Pulmonary artery endothelial cell (primary cell): Measurements from ENCODE around the gene LRP1. TPM values are rescaled to one million over a fixed set of nuclear protein-coding genes. Genes with fewer than 3 reads are reported as not detected.

Experiments
- DNase-seq: peaks from one replicate; pipeline ENCODE4 v3.0.0-alpha.2; 2011; ENCODE audit warnings: low read depth, low spot score
- total RNA-seq: library from RNA; depleted of rRNA; stranded (reverse); fragments of >200 nt; gene quantifications from 2 replicates; pipeline ENCODE4 v1.2.3, GENCODE V29; 2014

Gene LRP1
- total RNA-seq, 1 donor from 2014 or later: 4.6 TPM

- no peak for DNase-seq
Observed at GRCh38 chr12:57134949-57135348, 6.7 kb downstream of the LRP1 start.

GRCh38 chr12:57135527-57136326 lies 7.4 kb downstream of the LRP1 start:
- no peak for DNase-seq

DNA sequence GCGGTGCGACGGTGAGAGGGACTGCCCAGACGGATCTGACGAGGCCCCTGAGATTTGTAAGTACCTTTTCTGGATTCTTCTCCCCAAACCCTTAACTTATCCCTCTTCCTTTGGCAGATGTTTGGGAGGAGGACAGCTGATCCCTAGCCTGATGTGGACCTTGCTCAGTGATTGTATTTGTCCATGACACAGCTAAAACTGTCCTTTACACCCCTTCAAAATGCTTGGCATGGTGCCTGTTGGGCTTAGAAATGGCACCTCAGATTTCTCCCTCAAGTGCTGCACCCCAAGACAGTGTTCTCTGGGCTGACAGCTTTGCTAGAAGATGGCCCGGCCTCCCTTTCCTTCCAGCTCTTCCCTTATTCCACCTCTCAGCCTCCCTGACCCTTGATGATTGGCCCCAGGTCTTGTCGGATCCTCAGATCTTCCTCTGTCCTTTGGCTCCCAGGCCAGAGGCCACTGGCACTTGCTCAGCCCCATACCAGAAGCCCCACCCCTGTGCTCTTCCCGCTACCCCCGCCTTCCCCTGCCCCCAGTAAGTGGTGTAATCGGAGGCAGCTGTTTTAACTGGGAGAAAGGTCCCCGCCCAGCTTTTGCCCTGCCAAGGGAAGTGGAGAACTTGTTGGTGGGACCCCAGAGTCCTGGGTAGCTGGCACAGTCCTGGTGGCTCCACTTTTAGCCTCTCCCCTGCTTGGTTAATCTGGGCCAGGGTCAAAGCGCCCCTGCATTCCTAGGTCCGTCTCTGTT lies 10.4 kb downstream of the LRP1 start:
- DNase-seq: no peak

- no peak for DNase-seq
Observed at GRCh38 chr12:57139796-57140649, 11.7 kb downstream of the LRP1 start.

DNA sequence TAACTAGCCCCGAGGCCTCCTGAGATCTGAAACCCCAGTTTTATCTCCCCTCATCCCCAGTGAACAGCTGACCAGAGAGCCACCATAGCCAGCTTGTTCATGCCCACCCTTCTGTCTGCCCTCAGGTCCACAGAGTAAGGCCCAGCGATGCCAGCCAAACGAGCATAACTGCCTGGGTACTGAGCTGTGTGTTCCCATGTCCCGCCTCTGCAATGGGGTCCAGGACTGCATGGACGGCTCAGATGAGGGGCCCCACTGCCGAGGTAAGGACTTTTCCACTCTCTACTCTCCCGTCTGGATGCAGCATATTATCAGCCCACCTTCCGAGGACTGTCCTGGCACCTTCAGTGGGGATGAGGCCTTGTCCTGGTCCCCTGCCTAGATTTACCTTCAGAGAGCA lies 13.0 kb downstream of the LRP1 start:
- DNase-seq: no peak

DNA sequence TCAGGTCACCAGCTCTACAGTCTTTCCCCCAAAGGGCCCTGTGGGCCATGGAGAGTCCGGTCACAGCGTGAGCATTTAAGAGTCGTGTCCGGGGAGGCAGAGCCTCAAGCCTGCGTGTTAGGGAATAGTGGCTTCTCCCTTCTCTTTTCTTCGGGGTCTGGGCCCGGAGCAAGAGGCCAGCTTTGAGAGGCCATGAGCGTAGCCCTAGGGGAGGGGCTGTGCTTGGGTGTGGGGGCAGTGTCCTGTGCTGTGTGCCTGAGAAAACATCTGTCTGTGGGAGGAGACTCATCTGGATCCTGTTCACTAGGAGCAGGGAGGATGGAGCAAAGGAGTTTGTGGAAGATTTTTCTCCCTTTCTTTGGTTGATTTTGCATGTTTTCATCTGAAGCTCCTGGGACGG lies 13.8 kb downstream of the LRP1 start:
- DNase-seq: no peak

DNA sequence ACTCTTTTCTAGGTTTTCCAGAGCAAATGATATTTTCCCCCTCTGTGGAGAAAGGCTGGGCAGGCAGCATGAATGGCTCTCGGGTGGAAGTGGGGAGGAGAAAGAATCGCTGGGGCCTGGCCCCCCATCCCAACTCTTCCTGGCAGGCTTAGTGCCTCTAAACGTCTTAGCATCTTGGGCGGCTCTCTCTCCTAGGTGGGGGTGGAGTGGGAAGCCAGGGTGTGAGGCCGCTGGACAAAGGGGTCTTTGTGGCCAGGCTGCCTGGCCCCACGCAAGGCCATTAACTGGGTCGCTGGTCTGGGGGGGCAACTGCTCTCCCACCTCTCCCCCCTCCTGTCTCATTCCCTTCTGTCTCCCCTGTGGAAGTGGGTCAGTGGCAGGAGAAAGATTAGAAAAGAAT lies 14.4 kb downstream of the LRP1 start:
- DNase-seq: no peak

GRCh38 chr12:57143454-57143853 lies 15.2 kb downstream of the LRP1 start:
- DNase-seq: no peak

GRCh38 chr12:57145460-57146059 lies 17.3 kb downstream of the LRP1 start:
- no peak for DNase-seq

- no peak for DNase-seq
Observed at GRCh38 chr12:57146092-57146491, 17.8 kb downstream of the LRP1 start.

GRCh38 chr12:57146961-57147944 lies 19.0 kb downstream of the LRP1 start, which contains the start of gene LRP1-AS:
TSS of gene LRP1-AS (minus strand) at chr12:57147619.
- no peak for DNase-seq

GRCh38 chr12:57148469-57149244 lies 20.4 kb downstream of the LRP1 start:
- no peak for DNase-seq

- DNase-seq: no peak
Observed at GRCh38 chr12:57149245-57149900, 21.1 kb downstream of the LRP1 start.

- no peak for DNase-seq
Observed at GRCh38 chr12:57150400-57151000, 22.2 kb downstream of the LRP1 start.

DNA sequence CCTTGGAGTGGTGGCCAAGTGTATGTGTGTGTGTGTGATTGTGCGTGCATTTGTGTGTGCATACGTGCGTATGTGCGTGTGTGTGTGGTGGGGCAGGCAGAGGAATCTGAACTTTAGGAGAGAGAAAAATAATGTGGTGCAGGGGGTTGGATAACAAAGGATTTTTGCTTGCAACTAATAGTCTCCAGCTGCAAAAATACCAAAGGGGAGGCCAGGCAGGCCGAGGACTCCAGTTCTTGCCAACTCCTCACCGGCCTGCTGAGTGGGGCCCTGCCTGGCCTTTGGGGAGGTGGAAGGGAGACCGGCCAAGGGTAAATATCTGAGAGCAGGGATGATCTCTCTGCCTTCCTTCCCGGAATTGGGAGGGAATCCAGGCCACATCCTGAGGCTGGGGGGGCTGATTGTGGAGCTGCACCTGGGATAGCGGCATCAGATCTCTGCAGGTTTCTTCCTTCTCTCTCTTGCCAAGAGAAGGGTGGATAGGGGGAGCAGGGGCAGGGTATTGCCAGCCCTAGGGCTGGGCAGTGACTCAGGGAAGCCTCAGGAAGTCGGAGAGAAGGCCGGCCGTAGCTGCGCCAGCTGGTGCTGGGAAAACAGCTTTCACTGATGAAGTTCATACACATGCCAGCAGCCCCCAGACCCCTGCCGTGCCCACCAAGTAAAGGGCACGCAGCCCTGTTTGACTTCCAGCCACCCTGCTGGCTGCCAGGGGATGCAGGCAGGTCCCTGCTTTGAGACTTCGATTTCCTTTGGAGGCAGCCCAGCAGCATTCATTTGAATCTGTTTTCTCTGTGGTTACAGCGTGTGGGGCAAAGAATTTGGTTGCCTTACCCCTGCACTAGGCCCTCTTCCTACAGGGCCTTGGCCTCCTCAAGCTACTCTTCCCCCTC lies 23.7 kb downstream of the LRP1 start:
- DNase-seq: no peak

- DNase-seq: no peak
Observed at GRCh38 chr12:57152639-57153038, 24.4 kb downstream of the LRP1 start.

DNA sequence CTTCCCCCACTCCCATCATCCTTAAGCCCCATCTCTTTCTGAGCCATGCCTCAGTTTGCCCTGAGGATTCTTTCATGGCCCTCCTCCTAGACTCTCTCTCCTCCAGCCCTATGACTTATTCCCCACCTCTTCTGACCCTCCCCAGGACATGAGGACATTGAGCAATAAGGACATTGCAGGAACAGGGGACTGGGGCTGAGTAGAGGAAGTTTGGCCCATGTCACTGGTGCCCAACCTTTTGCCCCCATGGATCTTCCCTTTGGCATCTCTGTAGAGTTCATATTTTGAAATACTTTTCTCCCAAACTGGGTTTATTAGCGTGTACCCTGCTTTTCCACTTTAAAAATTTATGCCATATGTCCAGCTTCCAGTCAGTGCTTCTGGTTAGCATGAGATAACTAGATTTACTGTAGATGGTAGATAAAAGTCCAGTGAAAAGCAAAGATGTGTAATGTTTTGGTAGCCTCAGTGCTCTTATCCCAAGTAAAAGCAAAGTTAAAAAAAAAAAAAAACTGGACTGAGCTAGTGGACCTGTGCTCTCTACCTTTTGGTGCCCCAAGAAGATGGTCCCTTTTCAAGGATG lies 25.2 kb downstream of the LRP1 start:
- no peak for DNase-seq
